GM18511 (cell line): Measurements from ENCODE around the gene SBDS.
"Not testable (repeated sequence)": the region's sequence is repeated elsewhere in the genome, so short reads cannot be mapped to it uniquely, and the experiment has no call there.

ENCODE experiments used
- ATAC-seq: cut with Tn5 transposase; IDR thresholded peaks from one replicate; pipeline ENCODE4 v1.9.1; 2021; ENCODE audit warnings: mild to moderate bottlenecking, moderate library complexity; ENCODE audit not compliant: unreplicated experiment

SBDS gene

GRCh38 chr7:66995050-66995776, at the start of gene SBDS:
Gene SBDS (minus strand): TSS chr7:66995586. CDS start chr7:66995417, 169 bp downstream.
- ATAC-seq: peak; percentile 64

DNA sequence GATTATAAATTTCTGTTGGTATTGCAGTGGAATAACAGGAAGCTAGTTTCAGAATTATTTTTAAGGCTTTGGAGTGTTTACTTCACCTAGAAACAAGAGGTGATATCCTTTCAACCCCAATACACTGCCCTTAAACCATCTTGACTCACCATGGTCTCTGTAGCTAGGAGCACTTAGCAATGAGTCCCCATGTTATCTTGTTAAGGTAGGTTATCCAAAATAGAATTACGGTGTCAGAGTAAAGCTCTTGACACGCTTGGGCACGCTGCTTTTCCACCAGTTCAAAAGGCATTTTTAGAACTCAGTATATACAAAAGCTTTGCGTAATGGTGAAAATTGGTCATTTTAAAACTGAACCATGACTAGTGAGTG, 48.2 kb upstream of the SBDS start:
- not testable (repeated sequence) for ATAC-seq

DNA sequence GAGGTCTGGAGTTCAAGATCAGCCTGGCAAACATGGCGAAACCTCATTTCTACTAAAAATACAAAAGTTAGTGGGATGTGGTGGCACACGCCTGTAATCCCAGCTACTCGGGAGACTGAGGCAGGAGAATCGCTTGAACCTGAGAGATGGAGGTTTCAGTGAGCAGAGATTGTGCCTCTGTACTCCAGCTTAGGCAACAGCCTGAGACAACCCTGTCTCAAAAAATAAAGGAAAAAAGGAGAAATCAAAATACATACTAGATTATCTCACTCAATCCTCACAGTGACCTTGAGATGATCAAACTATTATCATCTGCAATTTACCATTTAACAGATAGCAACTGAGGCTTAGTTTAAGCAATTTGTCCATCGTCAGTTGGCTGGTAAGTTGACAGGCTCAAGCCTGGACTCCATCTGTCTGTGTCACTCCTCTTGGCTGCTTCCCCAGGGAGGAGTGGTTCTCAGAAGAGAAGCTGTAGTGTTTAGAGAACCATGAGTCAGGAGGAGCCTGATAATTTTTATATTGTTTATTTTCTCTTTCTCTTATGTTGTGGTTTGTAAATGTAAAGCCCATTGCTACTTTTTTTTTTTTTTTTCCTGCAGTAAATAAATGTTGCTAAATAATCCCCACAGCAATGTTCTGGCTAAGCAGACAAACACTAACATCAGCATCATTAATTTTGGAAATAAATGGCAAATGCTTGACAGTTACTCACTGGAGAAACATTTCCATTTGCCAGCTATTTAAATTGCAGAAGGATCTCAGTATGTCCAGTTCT, 47.6 kb upstream of the SBDS start:
- not testable (repeated sequence) for ATAC-seq

DNA sequence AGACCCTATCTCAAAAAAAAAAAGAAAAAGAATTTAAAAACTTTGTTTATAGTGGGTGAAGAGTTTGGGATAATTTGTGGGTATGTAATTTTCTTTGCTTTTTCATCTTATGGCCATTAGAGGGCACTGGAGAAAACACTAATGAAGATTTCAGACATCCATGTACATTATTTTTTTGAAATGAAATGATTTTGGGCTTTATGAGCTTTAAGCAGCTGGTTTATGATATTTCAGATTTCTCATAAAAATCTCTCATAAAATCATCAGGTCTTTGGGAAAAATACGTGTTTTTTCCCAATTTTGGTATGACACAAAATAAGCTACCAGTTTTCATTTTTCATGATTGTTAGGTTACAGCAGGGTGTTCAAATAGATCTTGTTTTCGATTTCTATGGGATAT, 45.4 kb upstream of the SBDS start:
- ATAC-seq: not testable (repeated sequence)

- not testable (repeated sequence) for ATAC-seq
Measured at GRCh38 chr7:67036432-67037395, 41.3 kb upstream of the SBDS start.

DNA sequence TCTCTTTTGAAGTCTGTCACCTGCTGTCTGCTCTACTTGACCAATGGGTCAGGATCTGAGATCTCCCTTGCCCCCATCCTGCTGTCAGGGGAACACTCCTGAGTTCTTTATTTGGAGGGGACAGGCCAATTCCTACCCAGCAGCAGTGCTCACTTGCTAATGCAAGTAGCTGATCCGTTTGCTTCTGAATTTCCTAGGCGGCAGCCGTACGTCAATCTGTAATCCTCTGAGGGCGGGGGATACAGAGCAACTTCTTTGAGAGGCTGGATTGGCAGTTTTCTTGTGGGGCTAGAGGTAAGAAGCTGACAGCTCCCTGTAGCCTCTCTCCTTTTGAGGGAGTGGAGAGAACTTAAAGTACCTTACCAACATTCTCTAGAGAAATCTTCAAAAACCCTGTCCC, 37.9 kb upstream of the SBDS start:
- no peak for ATAC-seq

GRCh38 chr7:67031685-67032084, 36.3 kb upstream of the SBDS start:
- ATAC-seq: not testable (repeated sequence)

DNA sequence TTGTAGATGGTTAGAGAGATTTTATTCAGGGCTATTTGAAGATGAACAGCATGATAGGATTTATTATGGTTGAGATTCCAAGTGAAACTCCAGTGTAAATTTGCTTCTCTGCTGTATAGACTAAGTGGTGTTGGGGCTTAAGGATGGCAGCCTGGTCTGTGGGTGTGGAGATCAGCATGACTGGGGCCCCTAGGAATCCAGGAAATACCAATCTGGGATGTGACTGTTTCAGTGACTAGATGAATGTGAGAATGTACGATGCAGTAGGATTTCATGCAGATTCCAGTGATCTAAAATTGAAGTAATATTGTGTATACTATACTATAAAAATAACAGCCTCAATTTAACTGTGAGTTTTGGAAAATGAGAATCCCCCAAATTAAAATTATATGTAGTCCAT, 30.1 kb upstream of the SBDS start:
- not testable (repeated sequence) for ATAC-seq

DNA sequence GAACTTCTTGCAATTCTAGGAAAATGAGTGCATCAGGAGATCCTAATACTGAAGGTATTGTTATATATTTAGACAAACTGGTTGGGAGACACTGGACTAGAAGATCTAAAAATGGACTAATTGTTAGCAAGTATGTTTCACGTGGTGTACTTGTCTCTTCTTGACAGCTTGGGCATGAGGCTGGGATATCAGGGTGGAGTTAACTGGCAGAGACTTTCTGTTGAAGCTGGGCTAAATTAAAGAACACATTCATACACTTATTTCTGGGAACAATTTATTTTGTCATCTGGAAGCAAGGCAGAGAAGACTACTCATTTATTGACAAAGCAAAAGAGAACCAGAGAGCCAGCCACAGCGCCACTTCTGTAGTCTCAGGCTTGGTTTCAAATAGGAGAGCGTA, 27.1 kb upstream of the SBDS start:
- ATAC-seq: no peak

DNA sequence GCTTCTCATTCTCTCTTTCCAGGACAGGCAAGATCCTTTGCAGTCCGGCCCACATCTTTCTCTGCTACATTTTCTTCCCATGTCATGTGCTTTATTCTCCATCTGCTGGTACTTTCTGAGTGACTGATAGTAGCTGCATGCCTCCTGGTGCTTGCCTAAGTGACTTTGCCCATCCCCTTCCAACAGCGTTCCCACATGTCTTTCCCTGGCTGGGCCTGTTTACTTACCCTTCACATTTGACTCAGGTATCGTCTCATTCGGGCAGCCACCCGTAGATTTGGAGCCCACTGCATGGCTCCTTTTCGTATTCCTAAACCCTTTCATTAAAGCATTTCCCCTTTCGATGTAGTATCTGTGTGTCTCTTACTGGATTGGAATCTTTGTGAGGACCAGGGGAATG, 25.9 kb upstream of the SBDS start:
- no peak for ATAC-seq

- ATAC-seq: no peak
Measured at GRCh38 chr7:67019562-67020390, 24.4 kb upstream of the SBDS start.

DNA sequence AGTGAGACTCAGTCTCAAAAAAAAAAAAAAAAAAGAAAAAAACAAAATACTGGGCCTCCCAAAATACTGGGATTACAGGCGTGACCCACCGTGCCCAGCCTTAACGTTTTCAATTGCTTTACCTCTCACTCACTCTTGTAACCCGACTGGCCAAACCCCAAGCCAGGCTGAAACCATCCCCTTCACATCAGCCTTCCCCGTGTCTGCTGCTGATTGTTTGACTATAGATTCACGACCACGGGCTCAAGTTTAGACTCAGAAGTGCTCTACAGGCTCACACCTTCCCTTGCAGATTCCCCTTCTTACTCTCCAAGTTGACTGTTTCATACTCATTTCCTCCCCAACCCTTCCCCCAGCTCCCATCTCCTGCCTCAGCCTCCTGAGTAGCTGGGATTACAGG, 23.6 kb upstream of the SBDS start:
- no peak for ATAC-seq

DNA sequence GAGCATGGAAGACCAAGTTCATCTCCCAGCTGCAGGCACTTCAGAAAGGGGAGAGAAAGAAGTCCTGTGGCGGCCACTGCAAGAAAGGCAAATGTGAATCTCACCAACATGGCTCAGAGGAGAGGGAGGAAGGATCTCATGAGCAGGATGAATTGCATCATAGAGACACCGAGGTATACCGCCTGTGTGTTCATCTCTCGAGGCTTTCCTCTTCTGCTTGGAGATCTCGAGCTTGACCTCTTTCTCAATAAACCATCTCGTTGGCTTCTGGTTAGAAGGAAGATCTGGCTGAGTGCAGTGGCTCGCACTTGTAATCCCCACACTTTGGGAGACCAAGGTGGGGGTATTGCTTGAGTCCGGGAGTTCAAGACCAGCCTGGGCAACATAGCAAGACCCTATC, 22.6 kb upstream of the SBDS start:
- ATAC-seq: not testable (repeated sequence)

DNA sequence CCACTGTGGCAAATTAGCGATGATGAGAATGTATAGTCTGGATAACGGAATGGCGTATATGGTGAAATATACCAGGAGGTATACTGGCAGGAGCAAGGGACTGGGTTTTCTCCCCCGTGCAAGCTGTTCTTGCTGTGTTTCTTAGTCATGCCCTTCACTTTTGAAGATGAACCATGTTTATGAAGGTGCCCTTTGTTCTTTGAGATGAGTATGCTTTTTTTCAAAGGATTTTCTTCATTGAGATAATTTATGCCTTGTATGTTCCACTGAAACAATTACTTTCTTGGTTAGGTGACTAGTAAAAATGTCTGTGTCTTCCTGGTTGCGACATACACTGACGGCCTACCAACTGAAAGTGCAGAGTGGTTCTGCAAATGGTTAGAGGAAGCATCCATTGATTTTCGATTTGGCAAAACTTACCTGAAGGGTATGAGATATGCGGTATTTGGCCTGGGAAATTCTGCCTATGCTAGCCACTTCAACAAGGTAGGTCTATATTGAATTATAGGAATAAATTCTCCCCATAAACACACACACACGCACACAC, 18.8 kb upstream of the SBDS start:
- ATAC-seq: not testable (repeated sequence)

- not testable (repeated sequence) for ATAC-seq
Measured at GRCh38 chr7:67009677-67010076, 14.3 kb upstream of the SBDS start.

- ATAC-seq: no peak
Measured at GRCh38 chr7:67008260-67008659, 12.9 kb upstream of the SBDS start.

- no peak for ATAC-seq
Measured at GRCh38 chr7:67006965-67007364, 11.6 kb upstream of the SBDS start.

GRCh38 chr7:67004145-67004544, 8.8 kb upstream of the SBDS start:
- not testable (repeated sequence) for ATAC-seq

DNA sequence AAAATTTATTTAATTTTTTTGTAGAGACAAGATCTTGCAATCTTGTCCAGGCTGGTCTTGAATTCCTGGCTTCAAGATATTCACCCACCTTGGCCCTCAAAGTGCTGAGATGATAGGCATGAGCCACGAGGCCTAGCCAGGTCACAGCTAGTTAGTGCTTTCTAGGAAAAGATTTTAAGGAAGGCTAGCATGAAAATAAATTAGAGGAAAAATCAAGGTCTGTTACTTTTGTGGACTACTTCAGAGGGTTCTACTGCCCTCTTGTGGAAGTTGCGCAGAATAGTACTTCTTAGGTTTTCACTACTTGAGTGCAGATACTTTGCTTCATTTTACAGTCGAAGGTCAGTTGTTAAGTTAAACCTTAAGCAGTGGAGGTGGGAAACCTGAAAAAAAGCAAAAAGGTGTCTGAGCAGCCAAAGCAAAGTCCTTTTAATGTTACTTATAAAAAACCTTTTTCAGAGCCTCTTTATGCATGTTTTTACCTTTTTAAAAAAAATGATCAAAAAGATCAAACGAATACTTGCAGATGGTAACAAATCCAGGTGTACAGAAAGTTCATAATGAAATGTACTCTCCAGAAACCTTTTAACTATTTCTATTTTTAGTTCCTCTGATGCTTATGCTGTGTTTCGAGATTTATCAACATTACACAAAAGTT, 5.3 kb upstream of the SBDS start:
- not testable (repeated sequence) for ATAC-seq
